HG03354 (cell line): Measurements from ENCODE around the gene ADGRB3.
"Not testable (repeated sequence)": the region's sequence is repeated elsewhere in the genome, so short reads cannot be mapped to it uniquely, and the experiment has no call there.

Source experiments
- ATAC-seq: cut with Tn5 transposase; IDR thresholded peaks from one replicate; pipeline ENCODE4 v1.9.1; 2021; ENCODE audit warnings: mild to moderate bottlenecking; ENCODE audit not compliant: unreplicated experiment, poor library complexity, severe bottlenecking

Gene ADGRB3

GRCh38 chr6:69427882-69428281 lies 792.8 kb downstream of the ADGRB3 start:
- ATAC-seq: no peak

GRCh38 chr6:69432168-69432567 lies 797.1 kb downstream of the ADGRB3 start:
- not testable (repeated sequence) for ATAC-seq

GRCh38 chr6:69433116-69433515 lies 798.0 kb downstream of the ADGRB3 start:
- not testable (repeated sequence) for ATAC-seq

- ATAC-seq: no peak
Measured at GRCh38 chr6:69438113-69438512, 803.0 kb downstream of the ADGRB3 start.
